Fibroblast of the aortic adventitia (primary cell): ENCODE results near the gene MSMO1. TPM values are rescaled to one million over a fixed set of nuclear protein-coding genes. Genes with fewer than 3 reads are reported as not detected.

Source experiments
- DNase-seq: peaks from one replicate; pipeline ENCODE4 v3.0.0-alpha.2; 2010; ENCODE audit warnings: low read depth
- H3K4me3 ChIP-seq: 2 replicates; pipeline ENCODE4 v1.5.1; 2011; ENCODE audit warnings: low read depth, mild to moderate bottlenecking, control low read depth, low read length, moderate library complexity
- total RNA-seq: library from RNA; depleted of rRNA; stranded (reverse); fragments of >200 nt; gene quantifications from 2 replicates; pipeline ENCODE4 v1.2.3, GENCODE V29; 2012; ENCODE audit warnings: low replicate concordance
- TF ChIP-seq, protein P1 (sequence below): IDR thresholded peaks from 2 replicates; pipeline ENCODE4 v1.5.1; 2011; ENCODE audit warnings: mild to moderate bottlenecking, low read length, control low read depth, inconsistent platforms; ENCODE audit not compliant: insufficient read depth

MSMO1 gene
- total RNA-seq, 1 donor: 101 TPM

GRCh38 chr4:165382640-165383039, 55.2 kb downstream of the MSMO1 start:
- no peak overlapping the region for H3K4me3 ChIP-seq
- no peak for DNase-seq
- TF ChIP-seq, protein P1, sequence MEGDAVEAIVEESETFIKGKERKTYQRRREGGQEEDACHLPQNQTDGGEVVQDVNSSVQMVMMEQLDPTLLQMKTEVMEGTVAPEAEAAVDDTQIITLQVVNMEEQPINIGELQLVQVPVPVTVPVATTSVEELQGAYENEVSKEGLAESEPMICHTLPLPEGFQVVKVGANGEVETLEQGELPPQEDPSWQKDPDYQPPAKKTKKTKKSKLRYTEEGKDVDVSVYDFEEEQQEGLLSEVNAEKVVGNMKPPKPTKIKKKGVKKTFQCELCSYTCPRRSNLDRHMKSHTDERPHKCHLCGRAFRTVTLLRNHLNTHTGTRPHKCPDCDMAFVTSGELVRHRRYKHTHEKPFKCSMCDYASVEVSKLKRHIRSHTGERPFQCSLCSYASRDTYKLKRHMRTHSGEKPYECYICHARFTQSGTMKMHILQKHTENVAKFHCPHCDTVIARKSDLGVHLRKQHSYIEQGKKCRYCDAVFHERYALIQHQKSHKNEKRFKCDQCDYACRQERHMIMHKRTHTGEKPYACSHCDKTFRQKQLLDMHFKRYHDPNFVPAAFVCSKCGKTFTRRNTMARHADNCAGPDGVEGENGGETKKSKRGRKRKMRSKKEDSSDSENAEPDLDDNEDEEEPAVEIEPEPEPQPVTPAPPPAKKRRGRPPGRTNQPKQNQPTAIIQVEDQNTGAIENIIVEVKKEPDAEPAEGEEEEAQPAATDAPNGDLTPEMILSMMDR: no peak

DNA sequence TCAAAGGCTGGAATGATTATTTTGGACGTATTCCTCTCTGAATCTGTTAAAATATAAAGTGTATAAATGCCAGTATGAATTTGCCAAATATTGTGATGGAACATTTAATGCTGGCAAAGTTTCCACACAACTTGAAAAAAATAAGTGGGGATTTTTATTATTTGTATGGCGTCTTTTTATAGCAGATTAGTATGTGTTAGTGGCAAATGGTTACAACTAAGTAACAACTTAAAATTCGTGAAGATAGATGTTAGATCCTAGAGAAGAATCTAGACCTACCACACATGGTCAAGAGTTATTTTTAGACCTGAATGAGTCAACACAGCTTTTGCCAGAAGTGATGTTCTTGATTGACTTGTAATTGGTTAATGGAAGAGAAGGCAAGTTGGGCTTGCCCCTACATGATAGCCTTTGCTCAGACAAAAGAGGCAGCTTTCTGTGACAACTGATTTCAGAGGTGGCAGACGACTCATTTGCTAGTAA, 56.2 kb downstream of the MSMO1 start:
- peak; percentile 68 for DNase-seq
- TF ChIP-seq, protein P1: no peak

DNA sequence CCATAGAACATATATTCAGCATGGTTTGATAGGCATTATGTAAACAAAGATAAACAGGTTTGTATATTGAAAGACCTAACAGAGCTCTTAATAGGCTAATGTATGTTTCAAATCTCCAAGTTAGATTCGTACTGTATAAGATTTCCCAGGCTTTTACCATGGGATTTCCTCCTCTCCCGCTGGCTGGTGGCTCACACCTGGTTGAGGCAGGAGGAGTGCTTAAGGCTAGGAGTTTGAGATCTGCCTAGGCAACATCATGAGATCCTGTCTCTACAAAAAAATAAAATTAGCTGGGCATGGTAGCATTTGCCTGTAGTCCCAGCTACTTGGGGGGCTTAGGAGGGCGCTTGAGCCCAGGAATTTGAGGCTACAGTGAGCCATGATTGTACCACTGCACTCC, 56.7 kb downstream of the MSMO1 start:
- TF ChIP-seq, protein P1: no peak
- DNase-seq: no peak

More for the DNA sequence above, 56.2 kb downstream of the MSMO1 start:
- no peak overlapping the region for H3K4me3 ChIP-seq

DNA sequence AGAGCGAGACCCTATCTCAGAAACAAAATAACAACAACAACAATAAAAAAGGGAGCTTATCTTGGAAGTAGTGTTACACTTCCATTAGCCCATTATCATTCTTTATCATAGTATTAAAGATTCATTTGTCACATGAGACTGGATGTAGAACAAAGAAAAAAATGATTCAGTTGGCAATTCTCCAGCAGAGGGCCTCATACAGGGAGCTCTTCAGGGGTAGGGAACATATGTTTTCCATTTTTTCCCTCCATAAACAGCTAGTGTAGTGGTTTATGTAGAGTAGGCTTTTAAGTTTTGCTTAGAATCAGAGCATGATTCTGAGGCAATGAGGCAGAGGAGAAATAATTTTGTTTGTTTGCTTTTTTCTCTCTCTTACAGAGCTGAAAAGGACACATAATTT, 57.1 kb downstream of the MSMO1 start:
- no peak overlapping the region for H3K4me3 ChIP-seq
- DNase-seq: peak; percentile 75
- TF ChIP-seq, protein P1: no peak

More for the DNA sequence above, 56.7 kb downstream of the MSMO1 start:
- H3K4me3 ChIP-seq: no peak overlapping the region

DNA sequence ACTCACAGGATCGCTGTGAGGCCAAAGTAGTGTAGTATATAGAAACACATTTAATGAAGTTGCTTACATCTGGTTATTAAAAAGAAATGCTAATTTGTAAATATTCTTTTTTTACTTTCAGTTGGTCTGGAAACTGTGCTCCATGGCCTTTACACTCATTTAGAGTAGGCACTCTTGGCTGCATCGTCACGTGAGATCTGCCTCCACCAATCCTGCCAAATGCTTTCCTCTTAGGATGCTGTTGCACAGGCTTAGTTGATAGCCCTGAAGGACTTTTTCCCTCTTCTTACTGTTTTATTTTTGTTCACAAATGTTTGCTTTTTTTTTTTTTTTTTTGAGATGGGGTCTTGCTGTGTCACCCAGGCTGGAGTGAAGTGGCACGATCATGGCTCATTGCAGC, 57.7 kb downstream of the MSMO1 start:
- TF ChIP-seq, protein P1: no peak
- DNase-seq: no peak
- H3K4me3 ChIP-seq: no peak overlapping the region

- no peak overlapping the region for H3K4me3 ChIP-seq
- DNase-seq: no peak
- TF ChIP-seq, protein P1: no peak
Observed at GRCh38 chr4:165386328-165386727, 58.9 kb downstream of the MSMO1 start.

GRCh38 chr4:165388756-165389155, 61.3 kb downstream of the MSMO1 start:
- DNase-seq: no peak
- H3K4me3 ChIP-seq: no peak overlapping the region
- TF ChIP-seq, protein P1: no peak
